Neural cell (in vitro differentiated cells): Measurements from ENCODE around the gene BUD23. TPM values are rescaled to one million over a fixed set of nuclear protein-coding genes. Genes with fewer than 3 reads are reported as not detected.

Experiments
- H2AFZ ChIP-seq: fragments of 200-600, 300-800 bp; sonication (generic), shearing (Covaris generic); 2 replicates; pipeline ENCODE4 v1.6.0; 2014; ENCODE audit warnings: low read depth, mild to moderate bottlenecking, antibody characterized with exemption, low read length, moderate library complexity
- H3F3A ChIP-seq: fragments of 200-600 bp; shearing (Covaris generic); 2 replicates; pipeline ENCODE4 v1.6.1; 2016; ENCODE audit warnings: mild to moderate bottlenecking, moderate library complexity, mixed read lengths, antibody characterized with exemption, low read length; ENCODE audit not compliant: insufficient read depth, poor library complexity, severe bottlenecking
- H3K27ac ChIP-seq: fragments of 200-600, 300-800 bp; sonication (generic), shearing (Covaris generic); 2 replicates; pipeline ENCODE4 v1.5.1; 2014; ENCODE audit warnings: mild to moderate bottlenecking, low read length, moderate library complexity
- H3K27me3 ChIP-seq: fragments of 300-800, 200-600 bp; sonication (generic), shearing (Covaris generic); 2 replicates; pipeline ENCODE4 v1.6.0; 2014; ENCODE audit warnings: mild to moderate bottlenecking, low read depth, low read length, moderate library complexity; ENCODE audit not compliant: insufficient read depth
- H3K36me3 ChIP-seq: fragments of 300-800, 200-600 bp; sonication (generic), shearing (Covaris generic); 2 replicates; pipeline ENCODE4 v1.5.1; 2014; ENCODE audit warnings: mild to moderate bottlenecking, antibody characterized with exemption, low read length, moderate library complexity; ENCODE audit not compliant: insufficient read depth
- H3K4me2 ChIP-seq: fragments of 300-800, 200-600 bp; sonication (generic), shearing (Covaris generic); 2 replicates; pipeline ENCODE4 v1.6.0; 2014; ENCODE audit warnings: mild to moderate bottlenecking, low read length
- H3K4me3 ChIP-seq: fragments of 300-800, 200-600 bp; sonication (generic), shearing (Covaris generic); 2 replicates; pipeline ENCODE4 v1.5.1; 2014; ENCODE audit warnings: mild to moderate bottlenecking, low read length, moderate library complexity
- H3K79me2 ChIP-seq: fragments of 200-600 bp; shearing (Covaris generic); replicated peaks from 2 replicates; pipeline ENCODE4 v1.6.0; 2014; ENCODE audit warnings: mild to moderate bottlenecking, low read length, moderate library complexity; ENCODE audit not compliant: insufficient read depth
- H3K9ac ChIP-seq: fragments of 300-800, 200-600 bp; sonication (generic), shearing (Covaris generic); 2 replicates; pipeline ENCODE4 v1.6.1; 2016; ENCODE audit warnings: mild to moderate bottlenecking, low read length, mixed read lengths
- H3K9me2 ChIP-seq: fragments of 200-600 bp; shearing (Covaris generic); 2 replicates; pipeline ENCODE4 v1.6.1; 2016; ENCODE audit warnings: mild to moderate bottlenecking, low read length, mixed read lengths; ENCODE audit not compliant: insufficient read depth
- H3K9me3 ChIP-seq: fragments of 200-600, 300-800 bp; sonication (generic), shearing (Covaris generic); 2 replicates; pipeline ENCODE4 v1.6.1; 2016; ENCODE audit warnings: mild to moderate bottlenecking, mixed run types, low read length, moderate library complexity, mixed read lengths
- H4K20me1 ChIP-seq: fragments of 200-600 bp; shearing (Covaris generic); 2 replicates; pipeline ENCODE4 v1.6.1; 2016; ENCODE audit warnings: mild to moderate bottlenecking, mixed run types; ENCODE audit not compliant: insufficient read depth
- CTCF ChIP-seq: fragments of 450-650 bp; IDR thresholded peaks from 2 replicates; pipeline ENCODE4 v1.5.1; 2014; ENCODE audit warnings: antibody characterized with exemption, mild to moderate bottlenecking, moderate library complexity; ENCODE audit not compliant: poor library complexity, severe bottlenecking
- EP300 ChIP-seq: fragments of 450-650 bp; conservative IDR thresholded peaks from 2 replicates; pipeline ENCODE4 v1.6.1; 2014; ENCODE audit warnings: antibody characterized with exemption, mild to moderate bottlenecking, moderate library complexity; ENCODE audit not compliant: poor library complexity, severe bottlenecking
- EZH2 ChIP-seq: fragments of 200-600, 300-800 bp; shearing (Covaris generic), sonication (generic); IDR thresholded peaks from 2 replicates; pipeline ENCODE4 v1.6.1; 2014; ENCODE audit warnings: antibody characterized with exemption, low read length, borderline replicate concordance, mild to moderate bottlenecking; ENCODE audit not compliant: insufficient read depth, poor library complexity, severe bottlenecking
- MXI1 ChIP-seq: fragments of 450-650 bp; conservative IDR thresholded peaks from 2 replicates; pipeline ENCODE4 v1.6.1; 2014; ENCODE audit warnings: antibody characterized with exemption, mild to moderate bottlenecking; ENCODE audit not compliant: poor library complexity, severe bottlenecking
- POLR2AphosphoS5 ChIP-seq: IDR thresholded peaks from 2 replicates; pipeline ENCODE4 v1.6.1; 2012
- RAD21 ChIP-seq: fragments of 450-650 bp; conservative IDR thresholded peaks from 2 replicates; pipeline ENCODE4 v1.6.1; 2014; ENCODE audit warnings: antibody characterized with exemption, mild to moderate bottlenecking, moderate library complexity
- REST ChIP-seq: IDR thresholded peaks from 2 replicates; pipeline ENCODE4 v1.6.1; 2012; ENCODE audit warnings: borderline replicate concordance
- SMC3 ChIP-seq: fragments of 450-650 bp; conservative IDR thresholded peaks from 2 replicates; pipeline ENCODE4 v1.6.1; 2014; ENCODE audit warnings: antibody characterized with exemption, mild to moderate bottlenecking, moderate library complexity; ENCODE audit not compliant: poor library complexity
- TAF1 ChIP-seq: IDR thresholded peaks from 2 replicates; pipeline ENCODE4 v1.6.1; 2012; ENCODE audit warnings: low read depth
- polyA plus RNA-seq: library from polyadenylated mRNA; depleted of rRNA; stranded (reverse); fragments of >200 nt; gene quantifications from 2 replicates; pipeline ENCODE4 v1.2.3, GENCODE V29; 2014

The BUD23 gene
- polyA plus RNA-seq, 1 donor from 2014 or later, result 82.9 TPM

- no peaks in the 10 kb centered on the region for H4K20me1 ChIP-seq
- no peaks in the 10 kb centered on the region for H3K9me3 ChIP-seq
- no peaks in the 10 kb centered on the region for H3K27me3 ChIP-seq
- H3K4me2 ChIP-seq, result no peak overlapping the region
- H3F3A ChIP-seq, result no peaks in the 10 kb centered on the region
- no peaks in the 10 kb centered on the region for H3K9me2 ChIP-seq
- H3K4me3 ChIP-seq, result no peak overlapping the region
- no peak overlapping the region for H3K9ac ChIP-seq
- TF ChIP-seq CTCF (no peak), RAD21 (no peak), REST (no peak), SMC3 (no peak), EP300 (no peak), TAF1 (no peak), EZH2 (no peak), POLR2AphosphoS5 (no peak), MXI1 (no peak)
- no peaks in the 10 kb centered on the region for H3K79me2 ChIP-seq
- no peak overlapping the region for H2AFZ ChIP-seq
- no peak overlapping the region for H3K27ac ChIP-seq
- H3K36me3 ChIP-seq, result no peaks in the 10 kb centered on the region
Measured at GRCh38 chr7:73728551-73728950, 45.2 kb downstream of the BUD23 start.

- no peak overlapping the region for H2AFZ ChIP-seq
Measured at GRCh38 chr7:73730485-73730884, 47.1 kb downstream of the BUD23 start.

More at GRCh38 chr7:73730485-73730884, 47.1 kb downstream of the BUD23 start:
- TF ChIP-seq SMC3 (no peak), CTCF (no peak), EP300 (no peak)
- Histone ChIP-seq H4K20me1 (no peaks in the 10 kb centered on the region), H3K9me2 (no peaks in the 10 kb centered on the region), H3K9me3 (no peaks in the 10 kb centered on the region), H3K4me2 (no peak overlapping the region), H3K27ac (no peak overlapping the region), H3K9ac (no peak overlapping the region), H3K4me3 (no peak overlapping the region), H3K27me3 (no peaks in the 10 kb centered on the region), H3F3A (no peaks in the 10 kb centered on the region), H3K36me3 (no peaks in the 10 kb centered on the region), H3K79me2 (no peaks in the 10 kb centered on the region)
